WTC11 (cell line): ENCODE data around the gene EML6. TPM values are rescaled to one million over a fixed set of nuclear protein-coding genes. Genes with fewer than 3 reads are reported as not detected.

Source experiments
- ATAC-seq: fragments of 200-7000 bp; cut with Tn5 transposase; 2 replicates; pipeline ENCODE4 v1.10.0; 2021; ENCODE audit warnings: mild to moderate bottlenecking, moderate library complexity
- CTCF ChIA-PET: fragments of 300-600 bp; sonication (Branson Sonifier 250); formaldehyde crosslinking; loops from one replicate; lab custom pipeline; 2021; ENCODE audit warnings: antibody characterized with exemption; lab: Charles Lee
- POLR2A ChIA-PET: fragments of 350-600 bp; sonication (Branson Sonifier 250); formaldehyde crosslinking; loops from one replicate; lab custom pipeline; 2021; ENCODE audit warnings: antibody characterized with exemption; lab: Charles Lee
- DNase-seq: peaks from one replicate; pipeline ENCODE4 v3.0.0; 2021; ENCODE audit warnings: low spot score
- H3K27ac Mint-ChIP-seq: 2 replicates; pipeline ENCODE4 v1.8.0; 2021; ENCODE audit warnings: mixed read lengths
- H3K27me3 Mint-ChIP-seq: 2 replicates; pipeline ENCODE4 v1.8.0; 2021; ENCODE audit warnings: low read depth, mild to moderate bottlenecking, moderate library complexity, mixed read lengths
- H3K36me3 Mint-ChIP-seq: 2 replicates; pipeline ENCODE4 v1.8.0; 2021; ENCODE audit warnings: mixed read lengths
- H3K4me1 Mint-ChIP-seq: 2 replicates; pipeline ENCODE4 v1.8.0; 2022; ENCODE audit warnings: mixed read lengths
- H3K4me3 Mint-ChIP-seq: 2 replicates; pipeline ENCODE4 v1.8.0; 2021; ENCODE audit warnings: mild to moderate bottlenecking, moderate library complexity, mixed read lengths
- H3K9me3 Mint-ChIP-seq: 2 replicates; pipeline ENCODE4 v1.8.0; 2021; ENCODE audit warnings: mixed read lengths
- ETV6 ChIP-seq: sonication (generic); formaldehyde crosslinking; IDR thresholded peaks from 2 replicates; pipeline ENCODE4 v1.8.1; 2022; ENCODE audit warnings: mild to moderate bottlenecking, missing genetic modification reagents
- FOXP1 ChIP-seq: sonication (generic); formaldehyde crosslinking; IDR thresholded peaks from 2 replicates; pipeline ENCODE4 v1.8.0; 2022; ENCODE audit warnings: missing genetic modification reagents, mild to moderate bottlenecking, moderate library complexity, borderline replicate concordance
- OVOL2 ChIP-seq: fragments of 250-450 bp; sonication (Bioruptor Pico); IDR thresholded peaks from 2 replicates; pipeline ENCODE4 v1.9.0; 2021; ENCODE audit warnings: mild to moderate bottlenecking, borderline replicate concordance
- RORB ChIP-seq: fragments of 250-450 bp; sonication (Bioruptor Pico); IDR thresholded peaks from 2 replicates; pipeline ENCODE4 v1.9.0; 2021; ENCODE audit warnings: mild to moderate bottlenecking
- ZNF138 ChIP-seq: sonication (generic); formaldehyde crosslinking; conservative IDR thresholded peaks from 2 replicates; pipeline ENCODE4 v1.8.1; 2022; ENCODE audit warnings: mild to moderate bottlenecking, moderate library complexity, missing genetic modification reagents
- ZNF671 ChIP-seq: fragments of 250-450 bp; sonication (Bioruptor Pico); IDR thresholded peaks from 2 replicates; pipeline ENCODE4 v1.8.0; 2021; ENCODE audit warnings: mild to moderate bottlenecking
- total RNA-seq: library from RNA; stranded (reverse); gene quantifications from 3 replicates; pipeline ENCODE4 v1.2.3, GENCODE V29; 2021
- TF ChIP-seq, protein P1 (sequence below): fragments of 250-450 bp; sonication (Bioruptor Pico); IDR thresholded peaks from 2 replicates; pipeline ENCODE4 v1.9.0; 2021; ENCODE audit warnings: mild to moderate bottlenecking
- TF ChIP-seq, protein P2 (sequence below): sonication (generic); formaldehyde crosslinking; IDR thresholded peaks from 2 replicates; pipeline ENCODE4 v1.8.0; 2022; ENCODE audit warnings: mild to moderate bottlenecking, missing genetic modification reagents
- TF ChIP-seq, protein P3 (sequence below): sonication (generic); formaldehyde crosslinking; IDR thresholded peaks from 2 replicates; pipeline ENCODE4 v1.8.1; 2022; ENCODE audit warnings: low read depth, missing genetic modification reagents, borderline replicate concordance
- TF ChIP-seq, protein P4 (sequence below): sonication (generic); formaldehyde crosslinking; IDR thresholded peaks from 2 replicates; pipeline ENCODE4 v1.8.0; 2022; ENCODE audit warnings: mild to moderate bottlenecking, missing genetic modification reagents
- TF ChIP-seq, protein P5 (sequence below): fragments of 250-450 bp; sonication (Bioruptor Pico); IDR thresholded peaks from 2 replicates; pipeline ENCODE4 v1.9.0; 2021; ENCODE audit warnings: mild to moderate bottlenecking
- TF ChIP-seq, protein P6 (sequence below): fragments of 200-600 bp; IDR thresholded peaks from 2 replicates; pipeline ENCODE4 v1.8.0; 2022; ENCODE audit warnings: antibody characterized with exemption

Gene EML6
- total RNA-seq, 1 experiment from 2014 or later: 2.1 TPM

DNA sequence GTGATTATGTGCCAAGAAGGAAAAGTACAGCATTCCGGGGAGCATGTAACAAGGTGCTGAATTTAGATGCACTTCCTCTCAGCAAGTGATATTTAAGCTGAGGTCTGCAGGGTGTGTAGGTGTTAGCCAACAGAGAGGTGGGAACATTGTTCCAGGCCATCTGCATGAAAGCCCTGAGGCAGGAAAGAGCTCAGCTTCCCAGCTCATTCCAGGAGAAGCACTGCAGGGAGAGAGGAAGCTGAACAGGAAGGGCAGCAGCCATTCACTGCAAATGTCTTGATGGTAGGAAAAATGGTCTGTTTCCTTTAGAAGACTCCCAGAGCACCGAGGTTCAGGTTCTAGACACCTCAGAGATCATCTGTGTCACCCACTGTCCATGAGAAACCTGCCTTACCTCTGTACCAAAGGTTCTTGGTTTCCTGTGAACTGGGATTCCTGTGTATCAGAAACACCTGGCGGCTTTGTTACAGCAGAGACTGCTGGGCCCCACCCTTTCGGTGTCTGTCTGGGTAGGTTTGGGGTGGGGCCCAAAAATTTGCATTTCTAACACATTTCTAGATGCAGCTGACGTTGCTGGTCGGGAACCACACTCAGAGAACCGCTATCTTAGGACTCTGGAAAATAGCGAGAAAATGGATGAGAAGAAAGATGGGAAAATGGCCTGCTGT is 242.8 kb downstream of the EML6 start (continued):
- TF ChIP-seq, protein P1, sequence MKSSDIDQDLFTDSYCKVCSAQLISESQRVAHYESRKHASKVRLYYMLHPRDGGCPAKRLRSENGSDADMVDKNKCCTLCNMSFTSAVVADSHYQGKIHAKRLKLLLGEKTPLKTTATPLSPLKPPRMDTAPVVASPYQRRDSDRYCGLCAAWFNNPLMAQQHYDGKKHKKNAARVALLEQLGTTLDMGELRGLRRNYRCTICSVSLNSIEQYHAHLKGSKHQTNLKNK (CRISPR knock-in tag): no peak
- TF ChIP-seq, protein P2, sequence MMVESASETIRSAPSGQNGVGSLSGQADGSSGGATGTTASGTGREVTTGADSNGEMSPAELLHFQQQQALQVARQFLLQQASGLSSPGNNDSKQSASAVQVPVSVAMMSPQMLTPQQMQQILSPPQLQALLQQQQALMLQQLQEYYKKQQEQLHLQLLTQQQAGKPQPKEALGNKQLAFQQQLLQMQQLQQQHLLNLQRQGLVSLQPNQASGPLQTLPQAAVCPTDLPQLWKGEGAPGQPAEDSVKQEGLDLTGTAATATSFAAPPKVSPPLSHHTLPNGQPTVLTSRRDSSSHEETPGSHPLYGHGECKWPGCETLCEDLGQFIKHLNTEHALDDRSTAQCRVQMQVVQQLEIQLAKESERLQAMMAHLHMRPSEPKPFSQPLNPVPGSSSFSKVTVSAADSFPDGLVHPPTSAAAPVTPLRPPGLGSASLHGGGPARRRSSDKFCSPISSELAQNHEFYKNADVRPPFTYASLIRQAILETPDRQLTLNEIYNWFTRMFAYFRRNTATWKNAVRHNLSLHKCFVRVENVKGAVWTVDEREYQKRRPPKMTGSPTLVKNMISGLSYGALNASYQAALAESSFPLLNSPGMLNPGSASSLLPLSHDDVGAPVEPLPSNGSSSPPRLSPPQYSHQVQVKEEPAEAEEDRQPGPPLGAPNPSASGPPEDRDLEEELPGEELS (CRISPR knock-in tag): no peak
- no peak for TF ChIP-seq ZNF138 (CRISPR knock-in tag)
- TF ChIP-seq, protein P3, sequence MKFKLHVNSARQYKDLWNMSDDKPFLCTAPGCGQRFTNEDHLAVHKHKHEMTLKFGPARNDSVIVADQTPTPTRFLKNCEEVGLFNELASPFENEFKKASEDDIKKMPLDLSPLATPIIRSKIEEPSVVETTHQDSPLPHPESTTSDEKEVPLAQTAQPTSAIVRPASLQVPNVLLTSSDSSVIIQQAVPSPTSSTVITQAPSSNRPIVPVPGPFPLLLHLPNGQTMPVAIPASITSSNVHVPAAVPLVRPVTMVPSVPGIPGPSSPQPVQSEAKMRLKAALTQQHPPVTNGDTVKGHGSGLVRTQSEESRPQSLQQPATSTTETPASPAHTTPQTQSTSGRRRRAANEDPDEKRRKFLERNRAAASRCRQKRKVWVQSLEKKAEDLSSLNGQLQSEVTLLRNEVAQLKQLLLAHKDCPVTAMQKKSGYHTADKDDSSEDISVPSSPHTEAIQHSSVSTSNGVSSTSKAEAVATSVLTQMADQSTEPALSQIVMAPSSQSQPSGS: no peak
- no peak for TF ChIP-seq ETV6 (CRISPR knock-in tag)
- TF ChIP-seq, all 79 proteins: peak for 0

DNA sequence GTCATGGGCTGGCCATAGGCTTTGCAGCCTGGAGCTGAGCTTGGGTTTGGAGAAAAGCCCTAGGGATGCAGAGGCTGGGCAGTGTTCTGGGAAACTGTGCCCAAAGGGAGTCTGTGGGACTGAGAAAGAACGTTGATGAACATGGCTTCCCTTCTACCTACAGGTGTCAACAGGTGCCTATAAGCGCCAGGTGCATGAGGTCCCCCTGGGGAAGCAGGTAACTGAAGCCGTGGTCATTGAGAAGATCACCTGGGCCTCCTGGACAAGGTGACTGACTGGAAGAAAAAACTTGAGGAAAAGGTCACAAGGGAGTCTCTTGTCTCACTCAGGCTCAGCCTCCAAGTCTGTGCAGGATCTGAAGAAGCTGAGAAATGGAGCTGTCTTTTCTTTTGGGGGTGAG is 243.4 kb downstream of the EML6 start:
- TF ChIP-seq, protein P4, sequence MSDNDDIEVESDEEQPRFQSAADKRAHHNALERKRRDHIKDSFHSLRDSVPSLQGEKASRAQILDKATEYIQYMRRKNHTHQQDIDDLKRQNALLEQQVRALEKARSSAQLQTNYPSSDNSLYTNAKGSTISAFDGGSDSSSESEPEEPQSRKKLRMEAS (CRISPR knock-in tag): no peak
- TF ChIP-seq, protein P5, sequence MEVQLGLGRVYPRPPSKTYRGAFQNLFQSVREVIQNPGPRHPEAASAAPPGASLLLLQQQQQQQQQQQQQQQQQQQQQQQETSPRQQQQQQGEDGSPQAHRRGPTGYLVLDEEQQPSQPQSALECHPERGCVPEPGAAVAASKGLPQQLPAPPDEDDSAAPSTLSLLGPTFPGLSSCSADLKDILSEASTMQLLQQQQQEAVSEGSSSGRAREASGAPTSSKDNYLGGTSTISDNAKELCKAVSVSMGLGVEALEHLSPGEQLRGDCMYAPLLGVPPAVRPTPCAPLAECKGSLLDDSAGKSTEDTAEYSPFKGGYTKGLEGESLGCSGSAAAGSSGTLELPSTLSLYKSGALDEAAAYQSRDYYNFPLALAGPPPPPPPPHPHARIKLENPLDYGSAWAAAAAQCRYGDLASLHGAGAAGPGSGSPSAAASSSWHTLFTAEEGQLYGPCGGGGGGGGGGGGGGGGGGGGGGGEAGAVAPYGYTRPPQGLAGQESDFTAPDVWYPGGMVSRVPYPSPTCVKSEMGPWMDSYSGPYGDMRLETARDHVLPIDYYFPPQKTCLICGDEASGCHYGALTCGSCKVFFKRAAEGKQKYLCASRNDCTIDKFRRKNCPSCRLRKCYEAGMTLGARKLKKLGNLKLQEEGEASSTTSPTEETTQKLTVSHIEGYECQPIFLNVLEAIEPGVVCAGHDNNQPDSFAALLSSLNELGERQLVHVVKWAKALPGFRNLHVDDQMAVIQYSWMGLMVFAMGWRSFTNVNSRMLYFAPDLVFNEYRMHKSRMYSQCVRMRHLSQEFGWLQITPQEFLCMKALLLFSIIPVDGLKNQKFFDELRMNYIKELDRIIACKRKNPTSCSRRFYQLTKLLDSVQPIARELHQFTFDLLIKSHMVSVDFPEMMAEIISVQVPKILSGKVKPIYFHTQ: no peak
- no peak for TF ChIP-seq FOXP1 (CRISPR knock-in tag)
- no peak for TF ChIP-seq RORB
- TF ChIP-seq ZNF671 (CRISPR knock-in tag): no peak
- no peak for TF ChIP-seq OVOL2 (CRISPR knock-in tag)
- TF ChIP-seq, protein P6, sequence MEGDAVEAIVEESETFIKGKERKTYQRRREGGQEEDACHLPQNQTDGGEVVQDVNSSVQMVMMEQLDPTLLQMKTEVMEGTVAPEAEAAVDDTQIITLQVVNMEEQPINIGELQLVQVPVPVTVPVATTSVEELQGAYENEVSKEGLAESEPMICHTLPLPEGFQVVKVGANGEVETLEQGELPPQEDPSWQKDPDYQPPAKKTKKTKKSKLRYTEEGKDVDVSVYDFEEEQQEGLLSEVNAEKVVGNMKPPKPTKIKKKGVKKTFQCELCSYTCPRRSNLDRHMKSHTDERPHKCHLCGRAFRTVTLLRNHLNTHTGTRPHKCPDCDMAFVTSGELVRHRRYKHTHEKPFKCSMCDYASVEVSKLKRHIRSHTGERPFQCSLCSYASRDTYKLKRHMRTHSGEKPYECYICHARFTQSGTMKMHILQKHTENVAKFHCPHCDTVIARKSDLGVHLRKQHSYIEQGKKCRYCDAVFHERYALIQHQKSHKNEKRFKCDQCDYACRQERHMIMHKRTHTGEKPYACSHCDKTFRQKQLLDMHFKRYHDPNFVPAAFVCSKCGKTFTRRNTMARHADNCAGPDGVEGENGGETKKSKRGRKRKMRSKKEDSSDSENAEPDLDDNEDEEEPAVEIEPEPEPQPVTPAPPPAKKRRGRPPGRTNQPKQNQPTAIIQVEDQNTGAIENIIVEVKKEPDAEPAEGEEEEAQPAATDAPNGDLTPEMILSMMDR: no peak
- TF ChIP-seq, protein P1 (CRISPR knock-in tag): no peak
- TF ChIP-seq, protein P2 (CRISPR knock-in tag): no peak
- ChIA-PET POLR2A (no interaction called here), CTCF (no interaction called here)
- peaks cover 13% of the 10 kb centered on the region for H3K9me3 Mint-ChIP-seq
- H3K27ac Mint-ChIP-seq: no peak overlapping the region
- DNase-seq: no peak
- H3K4me1 Mint-ChIP-seq: peaks cover 47% of the 10 kb centered on the region
- ATAC-seq: no peak
- H3K4me3 Mint-ChIP-seq: no peak overlapping the region
- H3K27me3 Mint-ChIP-seq: no peaks in the 10 kb centered on the region
- peaks cover 31% of the 10 kb centered on the region for H3K36me3 Mint-ChIP-seq
